NOMO-1 treated with dmso at 0.1 percent for 144 hours (cell line): Measurements from ENCODE around the gene PHACTR2.
"Not testable (repeated sequence)": the region's sequence is repeated elsewhere in the genome, so short reads cannot be mapped to it uniquely, and the experiment has no call there.

Source experiments
- DNase-seq: peaks from one replicate; lab custom pipeline; 2025; ENCODE audit not compliant: unreplicated experiment; lab: John Stamatoyannopoulos, UW

The PHACTR2 gene

DNA sequence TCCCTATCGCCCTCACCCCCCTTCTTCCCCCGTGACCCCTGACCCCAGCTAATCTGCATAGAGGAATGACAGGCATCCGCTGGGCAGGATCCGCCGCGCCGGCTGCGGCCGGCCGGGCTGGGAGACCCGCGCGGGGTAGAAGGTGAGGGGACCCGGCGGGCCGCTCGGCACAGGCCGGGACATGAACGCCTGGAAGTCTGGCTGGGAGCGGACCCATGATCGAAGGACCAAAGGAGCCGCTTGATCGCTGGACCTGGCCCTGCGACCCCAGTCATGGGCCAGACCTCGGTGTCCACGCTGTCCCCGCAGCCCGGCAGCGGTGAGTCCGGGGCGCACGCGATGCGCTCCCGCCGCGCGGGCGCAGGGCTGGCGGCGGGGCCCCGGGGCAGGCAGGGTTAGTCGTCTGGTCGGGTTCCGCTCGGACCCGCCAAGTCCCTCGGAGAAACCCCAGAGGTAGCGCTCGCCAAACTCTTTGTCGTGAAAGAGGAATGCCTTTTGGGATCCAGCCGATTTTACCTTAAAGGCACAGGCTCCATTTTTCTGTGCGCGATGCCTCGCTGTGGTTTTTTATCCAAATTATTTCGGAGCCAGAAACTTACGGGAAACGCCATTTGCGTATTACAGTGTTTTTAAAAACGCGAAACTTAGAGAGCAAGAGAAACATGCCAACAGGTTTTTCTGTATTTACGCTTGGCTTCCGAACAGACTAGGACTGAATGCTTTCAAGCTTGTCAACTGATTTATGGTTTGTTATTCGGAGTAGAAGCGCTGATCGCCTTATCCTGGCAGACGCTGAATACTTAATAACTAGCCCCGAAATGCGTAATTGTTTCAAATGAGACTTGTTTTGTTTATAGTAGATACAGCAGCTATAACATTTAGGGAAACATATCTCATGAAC is at the start of gene PHACTR2:
Gene PHACTR2 (plus strand): TSS at position 75 of the 901 bp plus-strand sequence. CDS start 199 bp downstream, at position 274.
- no peak for DNase-seq

GRCh38 chr6:143629104-143630080 is 48.4 kb upstream of the PHACTR2 start:
- no peak for DNase-seq

DNA sequence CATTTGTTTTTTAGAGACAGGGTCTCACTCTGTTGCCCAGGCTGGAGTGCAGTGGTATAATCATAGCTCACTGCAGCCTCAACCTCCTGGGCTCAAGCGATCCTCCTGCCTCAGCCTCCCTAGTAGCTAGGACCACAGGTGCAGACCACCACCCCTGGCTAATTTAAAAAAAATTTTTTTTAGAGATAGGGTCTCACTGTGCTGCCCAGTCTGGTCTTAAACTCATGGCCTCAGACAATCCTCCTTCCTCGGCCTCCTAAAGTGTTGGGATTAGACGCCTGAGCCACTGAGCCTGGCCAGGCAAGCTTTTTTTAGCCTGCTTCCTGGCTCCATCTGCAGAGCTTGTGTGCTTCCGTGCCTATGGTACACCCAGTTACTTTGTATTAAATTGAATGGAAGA is 46.6 kb upstream of the PHACTR2 start:
- not testable (repeated sequence) for DNase-seq

GRCh38 chr6:143632894-143633293 is 44.9 kb upstream of the PHACTR2 start:
- DNase-seq, result no peak

- DNase-seq, result no peak
These were observed 43.3 kb upstream of the PHACTR2 start for GRCh38 chr6:143634486-143634885.

DNA sequence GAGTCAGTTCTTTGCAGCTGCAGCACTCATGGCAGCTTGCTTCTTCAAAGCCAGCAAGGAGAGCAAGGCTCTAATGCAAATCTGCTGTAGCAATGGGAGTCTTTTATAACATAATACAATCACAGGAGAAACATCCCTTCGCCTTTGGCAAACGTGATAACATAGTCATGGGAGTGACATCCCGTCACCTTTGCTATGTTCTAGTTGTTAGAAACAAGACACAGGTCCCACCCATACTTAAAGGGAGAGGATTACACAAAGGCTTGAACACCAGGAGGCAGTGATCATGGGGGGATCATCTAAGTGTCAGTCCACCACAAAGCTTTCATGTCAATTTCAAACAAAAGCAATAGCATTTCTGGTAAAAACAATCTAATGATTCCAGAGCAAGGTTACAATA is 40.1 kb upstream of the PHACTR2 start:
- no peak for DNase-seq

DNA sequence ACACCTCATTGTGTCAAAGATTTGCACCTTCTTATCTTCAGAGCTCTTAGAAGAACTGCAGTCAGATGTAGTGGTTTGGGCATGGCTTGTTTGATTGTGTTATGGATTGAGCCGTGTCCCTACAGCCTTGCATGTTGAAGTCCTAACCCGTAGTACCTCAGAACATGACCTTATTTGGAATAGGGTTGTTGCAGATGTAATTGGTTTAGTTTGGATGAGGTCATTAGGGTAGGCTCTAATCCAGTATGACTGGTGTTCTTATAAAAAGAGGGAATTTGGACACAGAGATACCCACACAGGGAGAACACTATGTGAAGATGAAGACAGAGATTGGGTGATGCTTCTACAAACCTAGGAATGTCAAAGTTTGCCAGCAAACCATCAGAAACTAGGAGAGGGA is 35.4 kb upstream of the PHACTR2 start:
- DNase-seq, result no peak

DNA sequence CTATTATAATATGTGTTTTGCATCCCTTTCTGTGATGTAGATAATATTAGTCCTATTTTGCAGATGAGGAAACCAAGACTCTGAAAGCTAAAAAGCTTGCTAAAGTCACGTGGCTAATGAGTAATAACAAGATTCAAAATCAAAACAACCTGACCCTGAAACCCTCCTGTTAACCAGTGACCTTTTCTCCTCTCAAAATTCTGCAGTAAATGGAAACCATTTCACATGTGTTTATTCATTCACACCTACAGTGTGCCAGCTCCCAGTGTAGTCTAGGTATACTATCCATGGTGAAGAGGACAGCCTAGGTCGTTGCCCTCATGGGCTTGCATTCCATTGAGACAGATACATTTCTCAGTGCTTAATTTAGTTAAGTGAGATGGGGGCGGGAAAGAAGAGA is 30.6 kb upstream of the PHACTR2 start:
- DNase-seq, result no peak

- DNase-seq, result peak; percentile 22
These were observed 30.0 kb upstream of the PHACTR2 start for GRCh38 chr6:143647732-143648131.

DNA sequence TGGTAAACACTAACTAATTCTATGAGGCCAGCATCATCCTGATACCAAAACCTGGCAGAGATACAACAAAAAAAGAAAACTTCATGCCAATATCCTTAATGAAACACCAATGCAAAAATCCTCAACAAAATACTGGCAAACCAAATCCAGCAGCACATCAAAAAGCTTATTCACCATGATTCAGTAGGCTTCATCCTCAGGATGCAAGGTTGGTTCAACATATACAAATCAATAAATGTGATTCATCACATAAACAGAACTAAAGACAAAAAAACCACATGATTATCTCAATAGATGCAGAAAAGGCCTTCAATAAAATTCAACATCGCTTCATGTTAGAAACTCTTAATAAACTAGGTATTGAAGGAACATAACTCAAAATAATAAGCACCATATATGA is 28.4 kb upstream of the PHACTR2 start:
- DNase-seq, result not testable (repeated sequence)

DNA sequence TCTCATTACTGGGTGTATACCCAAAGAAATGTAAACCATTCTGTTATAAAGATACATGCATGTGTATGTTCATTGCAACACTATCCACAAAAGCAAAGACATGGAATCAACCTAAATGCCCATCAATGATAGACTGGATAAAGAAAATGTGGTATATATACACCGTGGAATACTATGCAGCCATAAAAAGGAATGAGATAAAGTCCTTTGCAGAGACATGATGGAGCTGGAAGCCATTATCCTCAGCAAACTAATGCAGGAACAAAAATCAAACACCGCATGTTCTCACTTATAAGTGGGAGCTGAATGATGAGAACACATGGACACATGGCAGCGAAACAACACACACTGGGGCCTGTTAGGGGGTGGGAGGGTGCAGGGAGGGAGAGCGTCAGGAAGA is 26.4 kb upstream of the PHACTR2 start:
- not testable (repeated sequence) for DNase-seq

DNA sequence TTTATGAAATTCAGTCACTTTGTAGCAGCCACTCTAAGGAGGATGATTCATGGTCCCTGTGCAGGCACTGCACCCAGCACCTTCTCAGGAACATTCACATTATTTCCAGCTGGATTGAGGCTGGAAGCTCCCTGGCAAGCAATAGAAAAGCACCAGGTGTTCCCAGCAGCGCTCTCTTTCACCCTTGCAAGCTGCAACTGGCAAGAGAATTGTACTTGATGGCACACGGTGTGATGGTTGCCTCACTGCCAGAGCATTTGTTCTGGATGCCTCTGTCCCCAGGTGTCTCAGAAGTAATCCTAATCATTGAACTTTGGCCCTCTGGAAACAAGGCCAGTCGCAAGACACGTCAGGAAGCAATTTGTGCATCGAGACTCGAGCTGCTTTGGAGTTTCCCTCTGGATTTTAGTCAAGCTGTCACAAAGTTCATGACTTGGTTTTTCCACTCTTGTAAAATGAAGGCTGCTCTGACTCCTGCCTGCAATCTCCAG is 24.9 kb upstream of the PHACTR2 start:
- DNase-seq, result no peak

- DNase-seq, result no peak
These were observed 22.2 kb upstream of the PHACTR2 start for GRCh38 chr6:143655541-143655940.

- DNase-seq, result no peak
These were observed 21.7 kb upstream of the PHACTR2 start for GRCh38 chr6:143656026-143656425.

- no peak for DNase-seq
These were observed 20.0 kb upstream of the PHACTR2 start for GRCh38 chr6:143657809-143658208.

- DNase-seq, result not testable (repeated sequence)
These were observed 17.6 kb upstream of the PHACTR2 start for GRCh38 chr6:143660170-143660569.

GRCh38 chr6:143664171-143664570 is 13.6 kb upstream of the PHACTR2 start:
- no peak for DNase-seq

GRCh38 chr6:143666007-143666406 is 11.8 kb upstream of the PHACTR2 start:
- not testable (repeated sequence) for DNase-seq

DNA sequence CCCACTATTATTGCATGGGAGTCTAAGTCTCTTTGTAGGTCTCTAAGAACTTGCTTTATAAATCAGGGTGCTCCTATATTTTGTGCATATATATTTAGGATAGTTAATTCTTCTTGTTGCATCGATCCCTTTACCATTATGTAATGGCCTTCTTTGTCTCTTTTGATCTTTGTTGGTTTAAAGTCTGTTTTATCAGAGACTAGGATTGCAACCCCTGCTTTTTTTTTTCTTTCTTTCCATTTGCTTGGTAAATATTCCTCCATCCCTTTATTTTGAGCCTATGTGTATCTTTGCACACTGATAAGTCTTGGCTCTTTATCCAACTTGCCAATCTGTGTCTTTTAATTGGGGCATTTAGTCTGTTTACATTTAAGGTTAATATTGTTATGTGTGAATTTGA is 8.3 kb upstream of the PHACTR2 start:
- DNase-seq, result not testable (repeated sequence)

DNA sequence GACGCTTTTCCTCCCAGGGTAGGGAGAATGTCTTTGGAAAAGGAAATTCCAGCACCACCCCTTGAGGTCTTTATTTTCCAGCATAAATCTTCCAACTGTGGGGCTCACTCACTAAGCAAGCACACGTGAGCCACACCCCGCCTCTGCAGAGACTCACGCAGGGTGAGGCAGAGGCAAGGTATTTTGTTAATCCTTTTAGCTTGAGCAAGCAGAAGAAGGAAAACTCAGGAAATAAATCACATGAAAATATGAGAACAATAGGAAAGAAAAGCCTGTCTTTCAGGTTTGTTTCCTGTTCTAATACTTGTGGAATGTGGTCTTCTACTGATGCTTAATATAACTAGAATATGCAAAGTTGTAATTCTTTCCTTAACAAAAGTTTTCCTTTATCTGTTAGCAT is 4.1 kb upstream of the PHACTR2 start:
- DNase-seq, result no peak
